Measurements from ENCODE around the gene TRH.
"Not testable (repeated sequence)": the region's sequence is repeated elsewhere in the genome, so short reads cannot be mapped to it uniquely, and the experiment has no call there.

Gene TRH

DNA sequence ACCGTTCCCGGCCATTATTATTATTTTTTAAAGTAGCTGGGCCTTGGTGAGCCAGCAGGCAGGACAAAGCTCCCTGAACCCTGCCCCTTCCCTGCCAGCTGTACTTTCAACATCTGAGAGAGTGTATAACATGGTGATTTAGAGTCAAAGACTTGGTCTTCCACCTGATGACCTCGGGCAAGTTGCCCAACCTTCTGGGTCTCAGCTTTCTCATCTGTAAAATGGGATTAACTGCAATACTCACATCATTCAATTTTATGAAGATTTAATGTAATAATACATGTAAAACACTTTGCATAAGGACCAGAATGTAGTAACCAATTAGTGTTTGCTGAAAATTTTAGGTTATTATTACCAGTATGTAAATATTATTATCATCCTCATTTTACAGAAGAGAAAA lies 11.9 kb upstream of the TRH start:
- in situ Hi-C loops (cut with HindIII; ENCODE audit: low sequenced_read_pairs): no loop called here

DNA sequence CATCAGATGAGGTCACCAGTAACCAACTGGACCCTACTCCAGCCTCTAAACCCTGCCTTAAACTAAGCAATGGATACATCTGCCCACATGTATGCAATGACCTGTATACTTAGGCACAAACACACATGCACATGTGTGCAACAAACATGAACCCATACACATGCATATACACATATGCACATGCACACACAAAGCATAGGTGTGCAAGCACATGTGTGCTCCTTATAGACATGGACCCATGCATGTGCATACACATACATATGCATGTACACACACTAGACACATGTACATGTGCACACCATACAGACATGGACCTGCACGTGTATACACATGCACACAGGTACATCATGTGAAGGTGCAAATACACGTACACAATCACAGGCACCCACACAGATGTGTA lies 8.6 kb upstream of the TRH start:
- in situ Hi-C loops (cut with HindIII; ENCODE audit: low sequenced_read_pairs): no loop called here

DNA sequence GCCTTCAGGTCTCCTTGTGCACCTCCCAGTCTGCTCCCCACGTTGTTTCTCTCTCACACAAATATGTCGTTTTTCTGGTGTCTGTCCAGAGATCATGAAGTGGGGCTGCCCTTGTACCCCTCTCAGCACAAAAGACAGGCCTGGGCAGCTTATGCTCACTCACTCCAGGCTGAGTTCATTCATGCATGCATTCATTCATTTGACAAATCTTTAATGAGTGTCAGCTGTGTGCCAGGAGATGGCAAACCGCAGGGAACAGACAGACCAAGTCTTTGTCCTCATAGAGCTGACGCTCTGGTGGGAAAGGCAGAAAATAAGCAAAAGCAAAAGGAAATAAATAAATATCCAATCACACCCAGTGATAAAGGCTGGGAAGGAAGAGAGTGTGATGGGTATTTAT lies 7.6 kb upstream of the TRH start:
- in situ Hi-C loops (cut with HindIII; ENCODE audit: low sequenced_read_pairs): no loop called here

DNA sequence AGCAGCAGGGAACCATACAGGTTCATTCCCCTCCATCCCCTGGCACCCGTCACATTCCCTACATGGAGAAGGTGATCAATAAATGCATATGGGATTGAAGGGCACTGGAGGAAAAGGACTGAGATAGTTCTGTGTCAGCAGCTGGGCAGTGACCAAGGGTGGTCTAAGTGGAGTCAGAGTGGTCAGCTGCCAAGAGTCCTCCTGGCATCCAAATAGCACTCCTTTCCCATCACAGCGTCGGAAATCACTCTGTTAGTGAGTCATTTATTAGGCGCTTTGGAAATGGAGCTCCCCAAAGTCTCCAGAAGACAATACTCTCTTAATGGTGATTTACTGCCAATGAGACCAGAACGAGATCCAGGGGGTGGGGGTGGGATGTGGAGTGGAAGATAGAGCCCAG lies 6.8 kb upstream of the TRH start:
- in situ Hi-C loops (cut with HindIII; ENCODE audit: low sequenced_read_pairs): no loop called here

DNA sequence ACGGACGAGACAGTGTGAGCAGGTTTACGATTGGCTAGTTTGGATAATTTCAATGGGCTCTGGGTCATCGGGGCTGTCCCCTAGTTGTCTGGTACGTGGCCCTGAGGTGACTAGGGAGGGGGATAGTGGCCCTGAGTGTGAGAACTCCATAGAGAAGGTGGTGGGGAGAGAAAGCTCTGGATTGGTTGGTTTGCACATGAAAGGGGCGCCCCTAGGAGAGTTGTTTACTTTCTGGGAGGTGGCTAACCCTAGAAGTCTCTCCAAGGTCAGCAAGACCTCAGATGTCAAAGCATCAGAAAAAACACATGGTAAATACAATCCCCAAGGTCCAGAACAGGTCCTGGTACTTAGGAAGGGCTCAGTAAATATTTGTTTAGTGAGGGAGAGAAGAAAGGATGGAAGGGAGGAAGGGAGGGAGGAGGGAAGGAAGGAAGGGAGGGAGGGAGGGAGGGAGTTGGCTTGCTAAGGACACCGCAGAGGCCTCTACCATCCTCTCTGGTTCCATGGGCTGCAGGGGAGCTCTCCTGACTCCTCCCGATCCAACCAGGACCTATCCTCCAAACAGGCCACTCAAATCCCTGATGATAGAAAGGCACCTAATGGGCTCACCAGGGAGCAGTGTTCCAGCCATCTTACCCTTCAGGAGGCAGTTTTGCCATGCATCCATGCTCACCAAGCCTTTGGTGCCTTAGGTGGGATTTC lies 3.0 kb upstream of the TRH start:
- in situ Hi-C loops (cut with HindIII; ENCODE audit: low sequenced_read_pairs): no loop called here

DNA sequence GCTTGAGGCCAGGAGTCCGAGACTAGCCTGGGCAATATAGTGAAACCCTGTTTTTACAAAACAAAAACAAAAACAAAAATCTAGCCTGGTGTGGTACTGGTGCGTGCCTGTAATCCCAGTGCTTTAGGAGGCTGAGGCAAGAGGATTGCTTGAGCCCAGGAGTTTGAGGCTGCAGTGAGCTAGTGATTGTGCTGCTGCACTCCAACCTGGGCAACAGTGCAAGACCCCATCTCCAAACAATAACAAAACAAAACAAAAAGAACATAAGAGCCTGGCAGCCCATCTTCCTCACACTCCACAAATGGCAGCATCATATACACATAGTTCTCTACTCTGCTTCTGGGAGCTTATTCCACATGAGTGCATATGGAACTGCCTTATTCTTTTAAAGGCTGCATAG lies 2.2 kb upstream of the TRH start:
- in situ Hi-C loops (cut with HindIII; ENCODE audit: low sequenced_read_pairs): no loop called here

DNA sequence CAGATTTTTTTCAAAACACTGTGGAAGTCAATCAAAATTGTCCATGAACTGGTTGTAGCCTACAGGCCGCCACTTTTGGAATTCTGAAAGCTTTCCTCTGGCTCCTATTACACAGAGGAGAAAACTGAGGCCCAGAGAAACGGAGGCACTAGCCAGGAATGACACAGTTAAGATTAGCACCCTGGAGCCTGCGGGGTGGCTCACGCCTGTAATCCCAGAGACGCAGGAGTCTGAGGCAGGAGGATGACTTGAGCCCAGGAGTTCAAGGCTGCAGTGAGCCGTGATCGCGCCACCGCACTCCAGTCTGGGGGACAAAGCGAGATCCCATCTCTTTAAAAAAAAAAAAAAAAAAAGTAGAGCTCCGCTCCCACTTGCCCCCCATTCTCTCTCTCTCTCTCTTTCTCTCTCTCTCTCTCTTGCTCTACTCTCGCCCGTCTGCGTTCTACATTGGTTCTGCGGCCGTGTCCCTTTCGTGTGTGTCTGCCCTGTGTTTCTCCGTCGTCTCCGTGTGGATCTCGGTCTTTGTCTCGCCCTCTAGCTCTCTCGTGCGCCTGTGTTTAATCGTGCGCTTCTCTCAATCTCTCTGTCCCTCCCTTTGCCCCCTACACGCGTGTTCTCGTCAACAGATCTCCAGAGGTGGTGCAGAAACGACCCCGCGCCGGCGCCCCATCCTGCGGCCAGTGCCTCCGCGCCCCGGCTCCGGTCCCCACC lies 512 bp upstream of the TRH start:
- in situ Hi-C loops (cut with HindIII; ENCODE audit: low sequenced_read_pairs): no loop called here

DNA sequence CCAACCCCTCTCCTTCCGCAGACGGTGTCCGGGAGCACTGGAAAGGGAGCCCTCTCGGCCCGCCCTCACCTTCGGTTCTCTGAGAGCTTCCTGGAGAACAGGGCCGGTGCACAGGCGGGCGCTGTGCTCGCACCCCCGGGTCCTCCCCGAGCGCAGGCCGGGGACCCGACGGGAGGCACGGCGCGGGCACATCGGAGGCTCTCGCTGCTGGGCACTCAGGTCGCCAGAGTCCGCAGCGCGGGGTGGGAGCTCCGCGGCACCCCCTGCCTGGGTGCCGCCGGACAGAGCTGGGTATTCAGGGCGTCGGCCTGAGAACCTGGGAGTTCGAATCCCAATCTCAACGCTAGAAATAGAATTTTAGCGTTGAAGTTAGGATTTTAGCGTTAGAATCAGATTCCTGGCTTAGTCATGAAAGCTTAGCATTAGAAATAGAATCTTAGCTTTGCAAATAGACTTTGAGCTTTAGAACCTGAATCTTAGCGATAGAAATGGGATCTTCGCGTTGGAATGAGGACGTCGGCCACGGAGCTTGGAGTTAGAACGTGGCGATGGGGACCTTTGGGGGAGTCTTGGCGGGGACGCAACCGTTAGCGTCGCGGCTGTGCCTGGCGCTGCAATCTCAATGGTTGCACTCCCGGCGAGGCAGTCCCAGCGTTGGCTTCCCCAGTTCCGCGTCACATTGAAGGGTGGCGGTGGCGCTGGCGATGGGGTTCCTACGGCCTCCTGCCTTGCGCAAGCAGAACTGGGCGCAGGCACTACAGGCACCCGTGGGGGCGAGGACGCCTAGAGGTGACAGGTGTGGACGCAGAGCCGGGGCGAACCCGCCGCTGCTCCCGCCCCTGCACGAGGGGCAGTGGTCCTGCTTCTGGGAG lies 549 bp downstream of the TRH start:
- in situ Hi-C loops (cut with HindIII; ENCODE audit: low sequenced_read_pairs): no loop called here

DNA sequence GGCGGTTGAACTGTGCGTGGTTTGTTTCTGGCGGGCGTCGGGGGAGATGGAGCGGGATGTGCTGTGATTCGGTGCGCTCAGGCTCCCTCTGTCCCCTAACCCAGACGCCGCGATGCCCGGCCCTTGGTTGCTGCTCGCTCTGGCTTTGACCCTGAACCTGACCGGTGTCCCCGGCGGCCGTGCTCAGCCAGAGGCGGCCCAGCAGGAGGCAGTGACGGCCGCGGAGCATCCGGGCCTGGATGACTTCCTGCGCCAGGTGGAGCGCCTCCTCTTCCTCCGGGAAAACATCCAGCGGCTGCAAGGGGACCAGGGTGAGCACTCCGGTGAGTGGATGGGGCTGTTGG lies 1.2 kb downstream of the TRH start:
- in situ Hi-C loops (cut with HindIII; ENCODE audit: low sequenced_read_pairs): no loop called here

DNA sequence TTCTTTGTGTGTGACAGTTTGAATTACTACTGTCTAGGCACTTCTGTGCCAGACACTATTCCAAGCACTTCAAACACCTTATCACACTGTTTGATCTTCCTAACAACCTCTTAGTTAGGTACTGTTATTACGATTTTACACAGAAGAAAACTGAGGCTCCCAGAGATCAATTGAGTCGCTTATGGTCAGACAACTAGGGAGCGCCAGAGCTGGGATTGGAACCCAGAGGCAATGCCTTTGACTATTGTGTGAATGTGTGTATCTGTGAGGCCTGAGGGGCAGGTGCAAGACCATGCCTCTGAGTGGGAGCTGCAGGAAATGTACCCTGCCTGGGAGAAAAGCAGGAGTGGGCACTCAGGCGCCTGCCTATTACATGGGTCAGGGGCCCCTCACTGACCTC lies 1.8 kb downstream of the TRH start:
- in situ Hi-C loops (cut with HindIII; ENCODE audit: low sequenced_read_pairs): no loop called here

DNA sequence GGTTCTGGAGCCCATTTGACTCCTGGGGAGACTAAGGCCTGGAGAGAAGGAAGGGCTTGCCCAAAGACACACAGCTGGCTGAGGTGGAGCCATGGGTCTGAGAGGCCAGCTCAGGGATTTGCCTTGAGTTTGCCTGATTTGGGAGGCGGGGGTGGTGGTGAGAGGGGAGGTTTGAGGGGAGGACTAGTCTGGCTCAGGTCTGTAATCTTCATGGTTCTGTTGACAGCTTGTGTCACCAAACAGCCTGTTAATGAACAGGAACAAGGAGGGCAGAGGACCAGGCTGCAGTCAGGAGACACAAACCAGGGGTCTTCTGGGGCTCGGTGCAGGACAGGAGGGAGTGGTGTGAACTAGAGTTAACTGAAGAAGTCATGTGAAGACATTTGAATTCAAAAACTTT lies 3.6 kb downstream of the TRH start:
- in situ Hi-C loops (cut with HindIII; ENCODE audit: low sequenced_read_pairs): no loop called here

DNA sequence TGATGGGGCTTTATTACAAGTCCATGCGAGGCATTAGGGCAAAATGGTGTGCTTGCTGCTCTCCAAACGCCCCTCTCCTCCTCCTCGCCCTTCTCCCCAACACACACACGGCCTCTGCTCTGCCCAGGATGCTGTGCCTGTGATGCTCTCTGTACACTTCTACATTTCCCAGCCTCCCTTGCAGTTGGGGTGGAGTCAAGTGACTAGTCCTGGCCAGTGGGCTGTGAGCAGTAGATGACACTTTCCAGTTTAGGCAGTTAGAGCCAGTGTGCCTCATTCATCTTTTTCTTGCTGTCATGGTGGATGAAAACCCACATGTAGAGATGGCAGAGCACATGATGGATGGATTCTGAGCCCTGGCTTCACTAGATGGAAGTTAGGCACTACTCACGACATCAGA lies 5.4 kb downstream of the TRH start:
- in situ Hi-C loops (cut with HindIII; ENCODE audit: low sequenced_read_pairs): no loop called here

DNA sequence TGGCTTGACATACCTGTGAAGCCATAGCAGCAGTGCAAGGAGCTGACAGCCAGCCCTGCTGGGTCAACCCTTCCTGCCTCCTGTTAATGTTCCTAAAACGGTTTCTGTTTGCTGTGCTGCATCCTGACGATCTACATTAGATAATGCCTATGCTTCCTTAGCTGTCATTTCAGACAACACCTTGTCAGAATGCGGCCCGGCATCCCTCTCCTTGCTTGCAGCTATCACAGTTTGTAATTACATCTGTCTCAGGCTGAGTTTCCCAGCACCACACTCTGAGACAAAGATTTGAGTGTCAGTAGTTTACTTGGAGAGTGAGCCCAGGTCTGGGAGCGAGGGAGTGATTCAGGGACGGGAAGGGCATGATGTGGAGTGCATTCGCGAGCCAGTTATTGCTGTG lies 9.0 kb downstream of the TRH start:
- in situ Hi-C loops (cut with HindIII; ENCODE audit: low sequenced_read_pairs): no loop called here

DNA sequence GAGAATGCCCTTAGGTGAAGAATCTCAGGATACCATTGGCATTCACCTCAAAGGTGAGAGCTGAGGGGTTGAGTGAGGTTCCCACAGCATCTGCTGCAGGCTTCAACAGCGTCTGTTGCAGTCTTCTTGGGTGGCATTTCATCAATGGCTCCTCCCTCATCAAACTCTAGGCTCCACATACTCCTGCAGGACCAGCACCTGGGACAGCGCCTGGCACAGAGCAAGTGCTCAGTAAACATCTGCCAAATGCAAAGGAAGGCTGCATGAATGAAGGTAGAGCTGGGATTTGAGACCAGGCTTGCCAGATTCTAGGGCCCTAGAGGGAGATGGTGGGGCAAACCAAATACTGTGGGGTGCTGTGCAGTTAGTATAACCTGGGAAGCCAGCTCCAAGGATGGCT lies 9.6 kb downstream of the TRH start:
- in situ Hi-C loops (cut with HindIII; ENCODE audit: low sequenced_read_pairs): no loop called here

DNA sequence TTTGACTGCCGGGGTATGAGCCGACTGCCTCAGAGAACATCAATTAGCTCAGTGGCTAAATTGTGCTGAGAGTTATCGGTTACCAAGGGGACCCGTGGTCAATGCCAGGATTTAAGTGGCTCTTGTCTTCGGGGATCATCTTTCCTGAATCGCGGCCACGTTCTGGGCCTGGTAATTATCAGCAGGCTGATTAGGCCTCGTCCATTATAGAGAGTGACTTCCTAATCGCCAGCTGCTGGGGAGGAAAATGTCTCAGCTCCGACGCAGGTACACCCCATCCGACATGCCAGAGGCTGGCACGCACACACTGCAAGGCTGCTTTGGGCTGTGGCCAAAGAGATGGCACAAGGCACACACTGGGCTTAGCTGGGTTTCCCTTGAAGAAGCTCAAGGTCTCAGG lies 10.6 kb downstream of the TRH start:
- in situ Hi-C loops (cut with HindIII; ENCODE audit: low sequenced_read_pairs): no loop called here

DNA sequence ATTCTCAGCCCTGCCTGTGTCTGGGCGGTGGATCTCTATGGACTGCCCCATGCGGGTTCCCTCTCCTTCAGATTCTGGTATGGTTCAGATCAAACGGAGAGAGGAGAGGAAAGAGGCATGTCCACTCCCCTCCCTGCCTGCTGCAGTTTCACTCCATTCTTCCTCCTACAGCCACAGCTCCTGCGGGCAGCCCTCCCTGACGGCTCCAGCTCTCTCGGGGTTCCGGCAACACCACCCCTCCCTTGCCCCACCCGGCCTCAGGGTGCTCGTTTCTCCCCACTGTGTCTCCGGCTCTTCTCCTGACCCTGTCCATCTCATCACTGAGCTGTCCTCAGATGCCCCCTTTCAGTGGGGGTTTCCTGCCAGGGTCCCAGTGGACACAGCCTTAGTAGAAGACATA lies 13.9 kb downstream of the TRH start:
- in situ Hi-C loops (cut with HindIII; ENCODE audit: low sequenced_read_pairs): no loop called here

DNA sequence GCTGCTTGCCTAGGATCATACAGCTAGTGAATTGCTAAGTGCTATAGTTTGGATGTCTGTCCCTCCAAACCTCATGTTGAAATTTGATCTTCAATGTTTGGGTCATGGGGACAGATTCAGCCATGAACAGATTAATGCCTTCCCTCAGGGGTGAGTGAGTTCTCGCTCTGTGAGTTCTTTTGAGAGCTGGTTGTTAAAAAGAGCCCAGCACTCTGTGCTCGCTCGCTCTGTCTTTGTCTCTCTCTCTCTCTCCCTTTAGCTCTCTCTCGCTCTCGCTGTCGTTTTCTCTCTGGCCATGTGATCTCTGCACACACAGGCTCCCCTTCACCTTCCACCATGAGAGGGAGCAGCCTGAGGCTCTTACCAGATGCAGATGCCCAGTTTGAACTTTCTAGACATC lies 14.9 kb downstream of the TRH start:
- in situ Hi-C loops (cut with HindIII; ENCODE audit: low sequenced_read_pairs): no loop called here

DNA sequence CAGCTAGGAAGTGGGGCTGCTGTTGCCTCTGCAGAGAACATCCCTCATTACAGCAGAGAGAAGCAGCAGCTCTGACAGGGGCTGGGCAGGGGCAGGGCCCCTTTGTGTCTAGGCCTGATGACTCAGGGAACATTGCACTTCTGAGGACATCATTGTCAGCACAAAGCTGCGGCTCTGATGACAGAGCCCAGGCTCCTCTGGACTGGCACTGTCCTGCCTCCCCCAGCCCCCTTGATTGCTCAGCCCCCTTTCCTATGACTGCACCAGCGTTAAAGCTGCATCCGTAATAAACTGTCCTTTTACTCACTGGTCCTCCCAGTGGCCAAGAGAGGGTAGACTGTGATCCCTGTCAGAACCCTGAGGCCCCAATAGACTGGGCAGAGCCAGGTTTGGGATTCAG lies 18.3 kb downstream of the TRH start:
- in situ Hi-C loops (cut with HindIII; ENCODE audit: low sequenced_read_pairs): no loop called here

DNA sequence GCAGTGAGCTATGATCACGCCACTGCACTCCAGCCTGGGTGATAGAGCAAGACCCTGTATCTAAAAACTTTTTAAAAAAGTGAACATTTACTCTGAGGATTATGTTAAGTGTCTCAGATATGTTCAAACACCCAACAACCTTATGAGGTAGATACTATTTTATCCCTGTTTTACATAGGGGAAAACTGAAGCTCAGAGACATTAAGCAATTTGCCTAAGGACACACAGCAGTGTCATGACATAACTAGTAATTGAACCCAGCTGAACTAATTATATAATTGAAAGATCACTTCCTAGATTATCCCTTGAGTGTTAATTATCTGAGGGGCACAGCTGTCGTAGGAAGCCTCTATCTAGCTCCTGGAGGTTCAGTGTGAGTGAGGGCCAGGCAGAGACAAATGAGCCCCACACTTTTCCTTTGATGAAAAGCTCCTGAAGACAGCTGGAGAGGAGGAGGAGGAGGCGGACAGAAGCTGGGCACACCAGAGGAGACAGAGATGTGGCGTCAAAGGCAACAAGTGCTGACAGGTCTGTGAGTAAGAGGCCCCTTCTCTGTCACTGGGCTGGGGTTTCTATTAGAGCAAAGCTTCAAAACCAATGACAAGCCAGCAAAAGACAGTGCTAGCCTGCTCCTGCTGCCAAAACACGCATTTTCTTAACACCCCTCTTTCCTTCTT lies 20.5 kb downstream of the TRH start:
- in situ Hi-C loops (cut with HindIII; ENCODE audit: low sequenced_read_pairs): no loop called here

DNA sequence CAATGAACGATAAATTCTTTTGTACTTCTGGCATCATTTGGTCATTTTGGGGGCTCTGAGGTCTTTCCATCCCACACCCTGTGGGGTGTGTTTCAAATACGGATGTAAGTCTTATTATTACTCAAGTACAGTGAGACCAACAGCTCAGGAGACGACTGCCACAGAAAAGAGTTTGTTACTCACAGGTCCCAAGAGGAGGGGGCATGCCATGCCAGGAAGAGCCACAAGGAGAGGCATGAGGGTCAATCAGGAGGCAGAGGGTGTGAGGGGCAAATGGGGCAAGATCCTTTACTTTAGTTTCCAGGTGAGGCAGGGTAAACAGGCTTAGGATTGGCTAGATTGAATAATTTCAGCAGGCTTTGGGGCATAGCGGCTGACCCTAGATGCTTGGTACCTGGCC lies 21.6 kb downstream of the TRH start:
- in situ Hi-C loops (cut with HindIII; ENCODE audit: low sequenced_read_pairs): no loop called here

DNA sequence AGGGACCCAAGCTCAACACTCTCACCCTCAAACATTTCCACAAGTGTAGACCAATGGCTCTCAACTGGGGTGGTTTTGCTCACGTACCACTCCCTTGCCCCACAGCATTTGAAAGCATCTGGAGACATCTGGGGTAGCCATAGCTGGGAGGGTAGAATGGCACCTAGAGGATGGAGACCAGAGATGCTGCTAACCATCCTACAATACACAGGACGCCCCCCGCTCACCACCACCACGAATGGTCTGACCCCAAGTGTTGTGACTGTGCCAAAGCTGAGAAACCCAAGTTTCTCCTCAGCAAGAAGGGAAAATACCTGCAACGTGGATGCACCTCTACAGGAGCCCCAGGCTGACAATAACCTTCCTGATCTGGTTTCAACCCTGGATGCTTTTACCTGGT lies 24.7 kb downstream of the TRH start:
- in situ Hi-C loops (cut with HindIII; ENCODE audit: low sequenced_read_pairs): not testable (repeated sequence)
